Keratinocyte (primary cell): ENCODE measurements around the gene ARMC2. TPM values are rescaled to one million over a fixed set of nuclear protein-coding genes. Genes with fewer than 3 reads are reported as not detected.

Source experiments
- DNase-seq: peaks from one replicate; pipeline ENCODE4 v3.0.0-alpha.2; 2011; ENCODE audit warnings: low read depth, missing footprints, low spot score
- FAIRE-seq: peaks from 2 replicates; lab custom pipeline; 2011; peaks lifted over from hg19 to GRCh38; lab: Jason Lieb, UNC
- H2AFZ ChIP-seq: 2 replicates; pipeline ENCODE4 v1.6.0; 2012; ENCODE audit warnings: low read length, control low read depth, inconsistent platforms; ENCODE audit not compliant: control insufficient read depth
- H3K27ac ChIP-seq: 2 replicates; pipeline ENCODE4 v1.5.1; 2011; ENCODE audit warnings: low read length; ENCODE audit not compliant: control insufficient read depth, insufficient read depth
- H3K27me3 ChIP-seq: 3 replicates; pipeline ENCODE4 v1.6.0; 2011; ENCODE audit warnings: low read length; ENCODE audit not compliant: control insufficient read depth, insufficient read depth; ENCODE audit errors: extremely low read depth
- H3K36me3 ChIP-seq, 2 experiments: 2 replicates in 1 of 2; 3 replicates in 1 of 2; pipeline ENCODE4 v1.5.1; 2011; ENCODE audit warnings: low read length in 2 of 2, mild to moderate bottlenecking in 1 of 2; ENCODE audit not compliant: control insufficient read depth in 2 of 2, insufficient read depth in 2 of 2; ENCODE audit errors: extremely low read depth in 1 of 2
- H3K4me1 ChIP-seq: 3 replicates; pipeline ENCODE4 v1.5.1; 2011; ENCODE audit warnings: low read length; ENCODE audit not compliant: control insufficient read depth, insufficient read depth; ENCODE audit errors: extremely low read depth
- H3K4me2 ChIP-seq: 3 replicates; pipeline ENCODE4 v1.6.0; 2011; ENCODE audit warnings: low read depth, low read length; ENCODE audit not compliant: control insufficient read depth, insufficient read depth; ENCODE audit errors: extremely low read depth
- H3K4me3 ChIP-seq, 3 experiments: fragments of 200-600 bp in 1 of 3; sonication (generic) in 1 of 3; 2 replicates in 2 of 3; 3 replicates in 1 of 3; pipeline ENCODE4 v1.5.1; 2011 to 2016; ENCODE audit warnings: low read length in 3 of 3, mild to moderate bottlenecking in 3 of 3, control low read depth in 2 of 3, inconsistent platforms in 1 of 3, low read depth in 1 of 3, mixed read lengths in 1 of 3, mixed run types in 1 of 3, moderate library complexity in 1 of 3; ENCODE audit not compliant: control insufficient read depth in 2 of 3, insufficient read depth in 2 of 3; ENCODE audit errors: extremely low read depth in 1 of 3
- H3K79me2 ChIP-seq: 2 replicates; pipeline ENCODE4 v1.6.0; 2012; ENCODE audit warnings: low read length; ENCODE audit not compliant: control insufficient read depth, insufficient read depth
- H3K9ac ChIP-seq: 3 replicates; pipeline ENCODE4 v1.6.0; 2011; ENCODE audit warnings: low read length; ENCODE audit not compliant: control insufficient read depth, insufficient read depth; ENCODE audit errors: extremely low read depth
- H3K9me1 ChIP-seq: 3 replicates; pipeline ENCODE4 v1.6.0; 2011; ENCODE audit warnings: low read length; ENCODE audit not compliant: control insufficient read depth, insufficient read depth; ENCODE audit errors: extremely low read depth
- H3K9me3 ChIP-seq: 2 replicates; pipeline ENCODE4 v1.5.1; 2012; ENCODE audit warnings: low read depth, low read length; ENCODE audit not compliant: control insufficient read depth
- H4K20me1 ChIP-seq: 3 replicates; pipeline ENCODE4 v1.6.0; 2011; ENCODE audit warnings: low read length; ENCODE audit not compliant: control insufficient read depth, insufficient read depth; ENCODE audit errors: extremely low read depth
- CTCF ChIP-seq, 3 experiments: IDR thresholded peaks in 1 of 3; conservative IDR thresholded peaks in 1 of 3; optimal IDR thresholded peaks in 1 of 3; 2 replicates in 2 of 3; 3 replicates in 1 of 3; pipeline versions ENCODE3 to v1.5.1; 2011; ENCODE audit warnings: low read length in 3 of 3, mild to moderate bottlenecking in 3 of 3, moderate library complexity in 2 of 3, control low read depth in 1 of 3, inconsistent platforms in 1 of 3; ENCODE audit not compliant: insufficient read depth in 2 of 3; ENCODE audit errors: extremely low read depth in 1 of 3
- EZH2 ChIP-seq: IDR thresholded peaks from one replicate; pipeline ENCODE4 v1.6.1; 2012; ENCODE audit warnings: inconsistent platforms, mild to moderate bottlenecking, low read length, moderate library complexity
- dilution Hi-C: fragments of 300-500 bp; cut with MboI; formaldehyde crosslinking; loops from one replicate; pipeline ENCODE4 v1.7.0; 2020; ENCODE audit warnings: low sequenced_read_pairs; ENCODE audit not compliant: extremely low pct_ligation_motif_present
- polyA plus RNA-seq, 5 experiments: library from polyadenylated mRNA; depleted of rRNA in 3 of 5; stranded (reverse) in 3 of 5; stranded (forward) in 1 of 5; unstranded in 1 of 5; fragments of >200 nt; gene quantifications; 1 replicate in 1 of 5; 2 replicates in 3 of 5; 3 replicates in 1 of 5; pipeline versions ENCODE4 v1.2.1 to v1.2.3, GENCODE V29; 2011 to 2012; ENCODE audit warnings: missing spikeins in 2 of 5, low read depth in 1 of 5, low replicate concordance in 1 of 5

ARMC2 gene
- polyA plus RNA-seq, 1 donor (not counting 4 experiments of a cell fraction or from before 2014, with no cell fraction given) = 3.8 TPM

DNA sequence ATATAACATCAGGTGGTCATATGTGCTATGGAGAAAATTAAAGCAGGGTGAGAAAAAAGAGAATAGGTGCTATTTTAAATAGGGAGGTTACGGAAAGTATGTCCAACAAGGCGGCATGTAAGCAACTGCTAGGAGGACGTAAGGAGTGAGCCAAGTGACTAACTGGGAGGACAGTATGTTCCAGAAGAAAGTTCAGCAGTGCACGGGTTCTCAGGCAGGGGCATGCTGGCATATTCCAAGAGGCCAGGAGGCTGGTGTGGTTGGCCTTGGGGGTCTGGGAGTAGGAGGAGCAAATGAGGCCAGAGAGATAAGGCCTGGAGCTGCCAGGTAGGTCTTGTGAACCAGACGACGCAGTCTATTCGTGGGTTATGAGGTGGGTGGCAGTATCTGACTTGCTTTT is 112.4 kb downstream of the ARMC2 start:
- H3K4me1 ChIP-seq = no peaks in the 10 kb centered on the region
- no peaks in the 10 kb centered on the region for H3K79me2 ChIP-seq
- H2AFZ ChIP-seq = no peak overlapping the region
- H3K9ac ChIP-seq = no peak overlapping the region
- H4K20me1 ChIP-seq = no peaks in the 10 kb centered on the region
- dilution Hi-C loops = no loop called here
- FAIRE-seq (no peak), DNase-seq (no peak)
- no peak for TF ChIP-seq EZH2
- no peak for TF ChIP-seq CTCF (optimal IDR thresholded peaks at IDR 0.05 in 1 of 3, IDR thresholded peaks at IDR 0.05 in 1 of 3, conservative IDR thresholded peaks at IDR 0.05 in 1 of 3; ENCODE audit: extremely low read depth in 1 of 3, insufficient read depth in 2 of 3, low read length in 3 of 3)
- H3K36me3 ChIP-seq = no peaks in the 10 kb centered on the region
- H3K4me3 ChIP-seq = no peak overlapping the region
- no peaks in the 10 kb centered on the region for H3K9me1 ChIP-seq
- no peaks in the 10 kb centered on the region for H3K9me3 ChIP-seq
- no peak overlapping the region for H3K4me2 ChIP-seq
- H3K27me3 ChIP-seq = no peaks in the 10 kb centered on the region
- H3K27ac ChIP-seq = no peak overlapping the region

DNA sequence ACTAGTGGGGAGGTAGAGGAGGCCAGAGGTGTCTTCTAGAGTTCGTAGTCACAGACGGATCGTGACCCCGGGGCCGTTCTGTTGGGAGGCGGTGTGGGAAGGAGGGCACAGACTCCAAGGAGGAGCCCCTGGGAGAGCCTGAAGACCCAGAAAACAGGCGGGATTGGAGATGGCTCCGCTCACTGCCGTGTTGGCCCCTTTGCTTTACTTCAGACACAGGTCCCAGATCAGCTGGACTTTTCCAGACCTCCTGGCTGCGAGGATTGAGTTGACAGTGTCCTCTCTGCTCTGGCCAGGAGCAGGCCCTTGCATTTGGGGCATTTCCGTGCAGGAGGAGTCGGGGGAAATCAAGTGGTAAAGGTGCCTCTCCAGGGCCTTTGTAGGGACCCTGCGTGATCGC is 112.9 kb downstream of the ARMC2 start:
- Histone ChIP-seq H3K9me1 (no peaks in the 10 kb centered on the region), H3K9ac (no peak overlapping the region), H3K9me3 (no peaks in the 10 kb centered on the region), H2AFZ (no peak overlapping the region), H3K27me3 (no peaks in the 10 kb centered on the region), H4K20me1 (no peaks in the 10 kb centered on the region), H3K4me1 (no peaks in the 10 kb centered on the region), H3K36me3 (no peaks in the 10 kb centered on the region), H3K4me2 (no peak overlapping the region), H3K27ac (no peak overlapping the region), H3K79me2 (no peaks in the 10 kb centered on the region), H3K4me3 (no peak overlapping the region)
- dilution Hi-C loops = no loop called here
- FAIRE-seq (no peak), DNase-seq (no peak)
- TF ChIP-seq EZH2 (no peak), CTCF (optimal IDR thresholded peaks at IDR 0.05 in 1 of 3, IDR thresholded peaks at IDR 0.05 in 1 of 3, conservative IDR thresholded peaks at IDR 0.05 in 1 of 3; ENCODE audit: extremely low read depth in 1 of 3, insufficient read depth in 2 of 3, low read length in 3 of 3) (no peak)
